ENCODE results near the gene IMPG1.

Gene IMPG1

DNA sequence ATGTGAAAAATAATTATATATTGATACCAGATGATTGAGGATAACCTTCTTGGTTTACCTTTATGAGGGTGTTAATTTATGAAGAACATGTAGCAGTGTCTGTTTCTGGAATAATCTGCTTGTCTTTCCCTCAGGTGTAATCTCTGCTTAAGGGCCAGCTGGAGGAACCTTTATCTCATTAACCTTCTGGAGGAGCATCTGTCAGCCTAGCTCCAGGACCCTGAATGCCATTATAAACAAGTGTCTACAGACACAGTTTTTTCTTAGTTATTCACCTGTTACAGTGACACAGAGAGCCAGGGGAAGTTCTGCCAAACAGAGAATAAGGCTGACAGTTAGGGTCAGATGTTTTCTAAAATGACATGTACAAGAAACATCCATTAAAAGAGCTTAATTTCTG, at the start of gene IMPG1:
TSS of gene IMPG1 (minus strand) at position 101 of the 400 bp plus-strand sequence. CDS start 174 bp downstream, outside the sequence.
- FAIRE-seq = no peak

DNA sequence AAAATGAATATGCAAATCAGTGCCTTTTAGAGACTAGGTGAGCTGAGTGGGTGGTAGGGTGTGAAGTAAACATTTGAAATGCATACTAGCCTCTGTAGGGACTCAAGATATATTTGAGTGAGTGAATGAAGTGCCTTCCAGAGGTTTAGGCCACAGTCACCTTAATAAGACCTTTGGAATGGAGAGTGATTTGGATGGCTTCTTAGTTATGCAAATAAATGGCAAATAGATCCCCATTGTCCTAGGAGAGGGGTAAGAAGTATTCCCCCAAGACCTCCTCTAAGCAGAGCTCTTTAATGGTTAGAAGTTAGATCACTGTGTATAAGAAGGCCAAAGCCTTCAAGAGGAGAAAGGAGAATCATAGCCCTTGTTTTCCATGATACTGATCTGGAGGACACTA, 47.8 kb upstream of the IMPG1 start:
- no peak for FAIRE-seq

- FAIRE-seq = no peak
Observed at GRCh38 chr6:76073281-76073680, 819 bp upstream of the IMPG1 start.

GRCh38 chr6:76057469-76057868, 15.0 kb downstream of the IMPG1 start:
- no peak for FAIRE-seq

DNA sequence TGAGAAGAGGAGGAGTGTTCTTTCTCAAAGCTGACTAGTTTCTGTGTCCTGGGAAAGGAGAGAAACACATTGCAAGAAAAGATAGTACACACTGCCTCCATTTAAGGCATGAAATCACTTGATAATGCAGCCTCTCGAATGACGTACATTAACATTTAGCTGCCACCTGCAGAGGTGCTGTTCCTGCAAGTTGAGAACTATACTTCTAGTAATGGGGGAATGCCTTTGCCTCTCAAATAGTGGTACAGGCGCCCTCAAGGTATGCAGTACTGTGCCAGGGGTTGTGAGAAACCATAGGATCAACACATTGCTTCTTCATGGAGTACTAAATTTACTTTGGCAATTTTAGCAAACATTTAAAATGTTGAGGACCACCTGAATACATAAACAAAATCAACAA, 20.1 kb downstream of the IMPG1 start:
- FAIRE-seq = no peak

DNA sequence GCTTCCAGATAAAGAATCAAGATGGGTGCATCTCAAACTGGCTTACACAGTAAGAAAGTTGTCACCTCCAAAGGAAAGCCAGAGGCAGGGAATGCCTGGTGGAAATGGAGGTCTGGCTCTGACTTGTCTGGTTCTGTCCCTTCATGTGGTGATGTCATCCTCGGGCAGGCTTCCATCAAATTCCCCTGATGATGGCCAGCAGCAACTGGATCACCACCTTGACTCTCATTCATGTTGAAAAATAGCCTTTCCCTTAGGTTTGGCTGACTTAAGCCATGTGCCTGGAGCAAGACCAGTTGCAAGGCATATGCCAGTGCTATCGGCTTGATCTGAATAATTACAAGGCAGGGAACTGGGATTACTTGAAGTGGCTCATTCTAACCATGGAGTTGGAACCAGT, 28.8 kb downstream of the IMPG1 start:
- no peak for FAIRE-seq

GRCh38 chr6:76035713-76036112, 36.7 kb downstream of the IMPG1 start:
- FAIRE-seq = no peak

GRCh38 chr6:76026101-76026500, 46.4 kb downstream of the IMPG1 start:
- no peak for FAIRE-seq

DNA sequence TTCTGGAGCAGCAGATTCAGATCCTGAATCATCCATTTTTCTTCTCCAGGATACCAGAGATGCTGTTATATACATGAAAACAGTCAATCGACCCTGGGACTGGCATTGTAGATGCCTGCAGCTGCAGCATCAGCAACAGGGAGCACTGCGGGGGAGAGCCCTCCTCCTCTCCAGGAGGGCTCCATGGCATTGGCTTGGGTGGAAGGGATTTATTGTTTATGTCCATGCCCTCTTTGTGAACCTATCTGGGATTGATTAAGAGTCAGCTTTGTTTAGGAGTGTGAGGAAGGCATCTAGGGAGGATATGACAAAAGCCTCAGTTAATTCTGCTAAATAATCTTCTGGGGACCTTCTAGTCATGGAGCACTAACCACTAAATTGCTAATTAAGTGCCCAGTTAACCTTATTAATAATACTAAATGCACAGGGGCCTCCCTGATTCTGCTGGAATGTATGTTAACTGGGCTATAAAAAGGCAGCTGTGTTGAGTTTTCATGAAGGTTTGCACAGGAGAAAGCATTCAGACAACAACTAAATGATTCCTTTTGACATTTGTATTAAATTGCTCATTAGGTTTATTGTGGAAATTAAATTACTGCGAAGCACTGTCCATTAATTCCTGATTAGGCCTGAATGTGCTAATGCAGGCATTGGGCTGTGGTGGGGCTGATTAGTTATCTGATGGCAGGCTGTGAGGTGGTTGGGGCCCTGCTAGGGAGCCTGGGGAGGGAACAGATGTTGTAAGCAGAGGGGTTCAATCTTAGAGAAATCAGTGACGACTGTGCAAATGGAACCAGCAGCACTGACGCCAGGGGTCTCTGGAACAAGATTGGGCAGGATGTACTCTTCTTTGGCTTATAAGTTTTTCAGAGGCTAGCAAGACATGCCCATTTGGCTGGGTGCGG, 57.6 kb downstream of the IMPG1 start:
- FAIRE-seq = no peak

GRCh38 chr6:76004202-76004601, 68.3 kb downstream of the IMPG1 start:
- no peak for FAIRE-seq

GRCh38 chr6:76003686-76004085, 68.8 kb downstream of the IMPG1 start:
- FAIRE-seq = no peak

DNA sequence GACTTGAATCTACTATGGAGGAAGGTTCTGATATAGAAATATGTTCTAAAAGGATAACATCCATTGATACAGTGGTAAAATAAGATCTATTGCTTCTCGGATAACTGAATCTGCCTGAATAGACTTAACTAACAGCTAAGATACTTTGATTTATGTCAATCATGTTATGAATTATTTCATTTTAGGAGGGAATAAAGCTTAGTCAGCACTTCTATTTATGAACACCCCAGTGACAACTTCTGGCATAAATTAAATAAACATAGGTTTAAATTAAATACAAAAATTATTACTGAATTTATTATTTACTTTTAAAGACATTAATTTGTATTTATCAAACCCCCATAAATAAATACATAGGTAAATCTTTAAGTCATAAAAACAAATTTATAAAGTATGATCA, 69.3 kb downstream of the IMPG1 start:
- no peak for FAIRE-seq

GRCh38 chr6:76000629-76001028, 71.8 kb downstream of the IMPG1 start:
- no peak for FAIRE-seq

- no peak for FAIRE-seq
Observed at GRCh38 chr6:75997696-75998095, 74.8 kb downstream of the IMPG1 start.

DNA sequence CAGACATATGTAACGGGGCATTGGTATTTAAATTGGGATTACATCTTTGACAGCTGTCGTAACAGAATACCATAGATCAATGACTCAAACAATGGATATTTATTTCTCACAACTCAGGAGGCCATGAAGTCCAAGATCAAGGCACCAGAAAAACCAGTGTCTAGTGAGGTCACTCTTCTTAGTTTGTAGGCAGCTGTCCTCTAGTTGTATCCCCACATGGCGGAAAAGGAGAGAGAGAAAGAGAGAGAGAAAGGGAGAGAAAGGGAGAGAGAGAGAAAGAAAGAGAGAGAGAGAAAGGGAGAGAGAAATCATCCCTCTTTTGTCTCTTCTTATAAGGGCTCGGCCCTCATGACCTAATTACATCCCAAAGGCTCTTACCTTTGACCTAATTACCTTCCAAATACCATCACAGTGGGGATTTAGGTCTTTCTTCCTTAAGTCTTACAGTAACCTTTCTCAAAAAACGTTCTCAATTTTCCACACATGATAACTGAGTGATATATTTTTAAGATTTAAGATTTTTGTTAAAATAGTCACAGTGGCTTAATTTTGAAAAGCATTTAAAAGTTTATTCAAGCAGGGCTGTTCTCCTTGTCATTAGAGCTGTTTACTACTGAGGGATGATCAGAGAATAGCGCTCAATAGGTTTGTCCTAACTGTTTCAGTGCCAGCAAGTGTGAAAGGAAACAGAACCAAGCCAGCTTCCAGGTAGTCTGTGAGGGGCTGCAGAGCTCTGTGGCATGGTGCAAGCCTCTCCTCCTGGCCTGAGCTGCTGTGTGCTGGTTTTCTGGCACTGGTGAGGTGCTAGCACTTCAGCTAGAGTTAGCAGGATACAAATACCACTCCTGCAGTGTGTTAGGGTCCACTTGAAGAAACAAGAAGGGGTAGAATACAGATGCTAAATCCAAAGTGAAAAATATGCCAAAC, 79.0 kb downstream of the IMPG1 start:
- FAIRE-seq = no peak

- no peak for FAIRE-seq
Observed at GRCh38 chr6:75991941-75992340, 80.5 kb downstream of the IMPG1 start.

- FAIRE-seq = no peak
Observed at GRCh38 chr6:75986935-75987334, 85.5 kb downstream of the IMPG1 start.

GRCh38 chr6:75975904-75976303, 96.6 kb downstream of the IMPG1 start:
- no peak for FAIRE-seq

- no peak for FAIRE-seq
Observed at GRCh38 chr6:75970093-75970492, 102.4 kb downstream of the IMPG1 start.

DNA sequence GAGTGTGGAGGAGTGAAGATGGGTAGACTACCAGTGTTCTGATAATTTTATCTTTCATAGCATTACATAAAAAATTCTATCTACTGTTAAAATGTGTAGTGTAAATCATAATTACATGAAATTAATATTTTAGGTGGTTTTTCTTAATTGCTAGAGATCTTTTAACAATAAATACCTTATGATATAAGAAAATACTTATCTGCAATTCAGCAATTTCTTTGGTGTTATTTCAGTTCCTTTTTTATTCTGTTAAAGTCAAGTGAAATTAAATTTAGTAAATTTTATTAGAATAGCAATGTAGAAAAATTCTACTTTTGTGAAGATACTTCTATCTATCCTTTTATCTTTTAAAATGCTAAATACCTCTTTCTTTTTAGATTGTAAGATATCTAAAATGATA, 104.3 kb downstream of the IMPG1 start:
- no peak for FAIRE-seq

- no peak for FAIRE-seq
Observed at GRCh38 chr6:75963569-75963968, 108.9 kb downstream of the IMPG1 start.

DNA sequence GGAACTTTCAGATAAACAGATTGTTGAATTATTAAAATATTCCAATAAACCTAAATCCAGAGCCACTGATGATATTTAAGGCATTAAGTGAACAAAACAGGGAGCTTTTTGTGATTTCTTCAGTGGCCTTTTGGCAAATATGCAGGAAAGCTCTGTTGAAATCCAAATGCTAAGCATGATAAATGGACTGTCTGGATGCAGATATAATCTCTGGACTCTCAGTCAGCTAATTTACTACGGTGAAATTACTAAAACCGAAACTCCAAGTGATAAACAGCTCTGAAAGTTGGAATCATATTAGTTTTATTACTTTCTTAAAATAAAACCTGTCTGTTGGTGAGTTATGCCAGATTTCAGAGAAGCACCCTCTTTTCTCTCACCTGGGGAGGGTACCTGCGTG, 120.3 kb downstream of the IMPG1 start:
- FAIRE-seq = no peak

GRCh38 chr6:75947935-75948334, 124.5 kb downstream of the IMPG1 start:
- FAIRE-seq = no peak

All from A204.1 (cell line).